CD14-positive monocyte (primary cell): ENCODE measurements around the gene TMEM250. TPM values are rescaled to one million over a fixed set of nuclear protein-coding genes. Genes with fewer than 3 reads are reported as not detected.
A peak's percentile ranks its signal among the peaks of the same experiment; 100 is the strongest.

Experiments
- DNase-seq, 3 donors: peaks; one replicate each; pipeline ENCODE4 v3.0.0-alpha.2; 2011 to 2022
- H2AFZ ChIP-seq: 2 replicates; pipeline ENCODE4 v1.6.0; 2012; ENCODE audit warnings: mild to moderate bottlenecking, low read depth, low read length, inconsistent platforms; ENCODE audit not compliant: insufficient read depth, poor library complexity, severe bottlenecking
- H3K27ac ChIP-seq, 2 donors: 1 replicate in 1 of 2; 2 replicates in 1 of 2; pipeline ENCODE4 v1.5.1; 2012 to 2013; ENCODE audit warnings: low read length in 2 of 2, control low read depth in 1 of 2, inconsistent platforms in 1 of 2, low read depth in 1 of 2, mild to moderate bottlenecking in 1 of 2
- H3K27me3 ChIP-seq, 2 donors: one replicate each; pipeline versions ENCODE4 v1.6.0 to v1.6.1; 2011 to 2013; ENCODE audit warnings: low read length in 2 of 2; ENCODE audit not compliant: control insufficient read depth in 2 of 2, insufficient read depth in 2 of 2
- H3K36me3 ChIP-seq, 2 donors: replicated peaks in 1 of 2; 1 replicate in 1 of 2; 2 replicates in 1 of 2; pipeline versions ENCODE4 v1.5.1 to v1.6.1; 2012 to 2013; ENCODE audit warnings: low read length in 2 of 2, control low read depth in 1 of 2, inconsistent platforms in 1 of 2, mild to moderate bottlenecking in 1 of 2; ENCODE audit not compliant: insufficient read depth in 2 of 2, control insufficient read depth in 1 of 2
- H3K4me1 ChIP-seq, 2 donors: 1 replicate in 1 of 2; 2 replicates in 1 of 2; pipeline versions ENCODE4 v1.5.1 to v1.6.1; 2012 to 2013; ENCODE audit warnings: low read length in 2 of 2, control low read depth in 1 of 2, inconsistent platforms in 1 of 2, mild to moderate bottlenecking in 1 of 2, moderate library complexity in 1 of 2; ENCODE audit not compliant: insufficient read depth in 2 of 2, control insufficient read depth in 1 of 2
- H3K4me2 ChIP-seq: replicated peaks from 2 replicates; pipeline ENCODE3; 2012; ENCODE audit warnings: low read length, moderate library complexity, mild to moderate bottlenecking; ENCODE audit not compliant: poor library complexity, severe bottlenecking; ENCODE audit errors: extremely low read depth
- H3K4me3 ChIP-seq, 3 experiments: fragments of 200-600 bp in 1 of 3; sonication (generic) in 1 of 3; replicated peaks in 1 of 3; 1 replicate in 2 of 3; 2 replicates in 1 of 3; pipeline ENCODE4 v1.5.1; 2011 to 2013; ENCODE audit warnings: low read length in 3 of 3, mild to moderate bottlenecking in 3 of 3, control low read depth in 2 of 3, low read depth in 2 of 3, inconsistent platforms in 1 of 3, moderate library complexity in 1 of 3
- H3K79me2 ChIP-seq: 2 replicates; pipeline ENCODE4 v1.6.0; 2012; ENCODE audit warnings: mild to moderate bottlenecking, control low read depth, inconsistent platforms, low read length, moderate library complexity; ENCODE audit not compliant: insufficient read depth
- H3K9ac ChIP-seq: 2 replicates; pipeline ENCODE4 v1.6.0; 2017; ENCODE audit warnings: low read length, mild to moderate bottlenecking; ENCODE audit not compliant: insufficient read depth, poor library complexity, severe bottlenecking
- H3K9me3 ChIP-seq, 2 donors: replicated peaks in 1 of 2; 1 replicate in 1 of 2; 2 replicates in 1 of 2; pipeline versions ENCODE4 v1.5.1 to v1.6.1; 2012 to 2013; ENCODE audit warnings: low read length in 2 of 2, control low read depth in 1 of 2; ENCODE audit not compliant: control insufficient read depth in 1 of 2, insufficient read depth in 1 of 2
- H4K20me1 ChIP-seq: 2 replicates; pipeline ENCODE4 v1.6.0; 2012; ENCODE audit warnings: mild to moderate bottlenecking, low read length, control low read depth, moderate library complexity; ENCODE audit not compliant: insufficient read depth
- H3K27ac Mint-ChIP-seq, 7 donors: one replicate each; pipeline ENCODE4 v1.8.0; 2020; ENCODE audit warnings: mild to moderate bottlenecking in 7 of 7, mixed read lengths in 7 of 7, moderate library complexity in 6 of 7, inconsistent platforms in 2 of 7
- H3K27me3 Mint-ChIP-seq, 3 donors: one replicate each; pipeline ENCODE4 v1.8.0; 2021 to 2022; ENCODE audit warnings: low read depth in 3 of 3, mild to moderate bottlenecking in 3 of 3, mixed read lengths in 3 of 3, moderate library complexity in 3 of 3, inconsistent platforms in 1 of 3
- H3K36me3 Mint-ChIP-seq, 2 donors: one replicate each; pipeline ENCODE4 v1.8.0; 2020; ENCODE audit warnings: mixed read lengths in 2 of 2, inconsistent platforms in 1 of 2, mild to moderate bottlenecking in 1 of 2
- H3K4me1 Mint-ChIP-seq: one replicate; pipeline ENCODE4 v1.8.0; 2020; ENCODE audit warnings: mild to moderate bottlenecking, mixed read lengths
- H3K4me3 Mint-ChIP-seq, 2 donors: one replicate each; pipeline ENCODE4 v1.8.0; 2020; ENCODE audit warnings: mild to moderate bottlenecking in 2 of 2, mixed read lengths in 2 of 2, moderate library complexity in 1 of 2
- H3K9me3 Mint-ChIP-seq, 7 donors: one replicate each; pipeline ENCODE4 v1.8.0; 2020 to 2022; ENCODE audit warnings: mixed read lengths in 7 of 7, mild to moderate bottlenecking in 6 of 7, moderate library complexity in 6 of 7, inconsistent platforms in 2 of 7
- CTCF ChIP-seq: fragments of 200-600 bp; IDR thresholded peaks from one replicate; pipeline ENCODE4 v1.8.0; 2022; ENCODE audit warnings: antibody characterized with exemption, mild to moderate bottlenecking
- WGBS: methylation state at CpG from one replicate; pipeline ENCODE4 v1.1.5; 2013; ENCODE audit warnings: missing lambda C conversion rate; ENCODE audit not compliant: insufficient coverage; 5-methylcytosine and 5-hydroxymethylcytosine counted together
- intact Hi-C, 2 donors: fragments of 100-400 bp; cut with micrococcal nuclease; formaldehyde crosslinking; loops; one replicate each; pipeline versions ENCODE4 v1.15.0 to v1.15.1; 2023
- polyA minus RNA-seq: library from RNA; depleted of rRNA, polyadenylated mRNA; stranded (reverse); fragments of >200 nt; gene quantifications from 2 replicates; pipeline ENCODE4 v1.2.3, GENCODE V29; 2012
- polyA plus RNA-seq, 3 donors: library from polyadenylated mRNA; depleted of rRNA in 1 of 3; unstranded in 2 of 3; stranded (reverse) in 1 of 3; fragments of 300-500 nt in 2 of 3; fragments of >200 nt in 1 of 3; fragmentation: Illumina TruSeq in 2 of 3; gene quantifications; 1 replicate in 2 of 3; 2 replicates in 1 of 3; pipeline ENCODE4 v1.2.3, GENCODE V29; 2012 to 2021
- total RNA-seq, 12 experiments: library from RNA in 1 of 12; stranded (reverse) in 1 of 12; fragments of 120-200 nt in 1 of 12; gene quantifications; one replicate each; pipeline ENCODE4 v1.2.4 and lab custom pipeline; 2013 to 2026; ENCODE audit warnings: mixed read lengths in 6 of 12, inconsistent platforms in 1 of 12

Gene TMEM250
- 33.7 TPM for total RNA-seq (2013)
- polyA plus RNA-seq (10 to 100 TPM; 11.0 to 38.0 (median 30.9) TPM), polyA minus RNA-seq (39.5 and 56.3 TPM in 2 replicates), total RNA-seq (lab: John Stamatoyannopoulos, UW) (6.7 to 29.9 (median 12.7) reads per million in 11 experiments)

GRCh38 chr9:136118320-136119060 is at the start of gene TMEM250:
Gene TMEM250, minus strand, starts transcription at chr9:136118875. Its CDS starts 1,975 bp downstream, at chr9:136116900.
- peaks cover 42% of the 10 kb centered on the region for H4K20me1 ChIP-seq
- peak within 1 kb of the TSS; percentile 48 to 86 (median 79) for H3K4me3 ChIP-seq
- Mint-ChIP-seq H3K27ac (peak within 1 kb of the TSS in 6 of 7 donors; percentile 56 to 87 (median 78)), H3K9me3 (peaks cover 0 to 6% (median 0%) of the 10 kb centered on the region in 7 donors), H3K36me3 (peaks cover 14 to 31% of the 10 kb centered on the region in 2 donors), H3K4me3 (peak within 1 kb of the TSS; percentile 70 to 77), H3K4me1 (peaks cover 23% of the 10 kb centered on the region), H3K27me3 (peaks cover 0 to 4% (median 0%) of the 10 kb centered on the region in 3 donors)
- peaks cover 21 to 33% of the 10 kb centered on the region in 2 donors for H3K36me3 ChIP-seq
- H3K79me2 ChIP-seq = peaks cover 37% of the 10 kb centered on the region
- H3K4me1 ChIP-seq = peaks cover 23 to 46% of the 10 kb centered on the region in 2 donors
- peaks cover 0 to 3% of the 10 kb centered on the region in 2 donors for H3K27me3 ChIP-seq
- H3K27ac ChIP-seq = peak within 1 kb of the TSS; percentile 22 to 84
- H3K4me2 ChIP-seq = peak within 1 kb of the TSS; percentile 91
- H3K9ac ChIP-seq = peak within 1 kb of the TSS; percentile 83
- H3K9me3 ChIP-seq = no peaks in the 10 kb centered on the region
- TF ChIP-seq CTCF = no peak
- H2AFZ ChIP-seq = peak within 1 kb of the TSS; percentile 78
- WGBS = under 1% methylated on average over 112 of the region's 112 CpGs
- intact Hi-C loops = loop anchor here in 1 of 2 donors (5.0 kb wide), 1 partner anchor 41 kb away; no protein-coding TSS in a partner anchor
- DNase-seq = peak; percentile 96 to 99 (median 96)

GRCh38 chr9:136163248-136163850 is 44.7 kb upstream of the TMEM250 start:
- intact Hi-C loops = no loop called here
- Histone ChIP-seq H3K36me3 (no peaks in the 10 kb centered on the region), H2AFZ (no peak overlapping the region), H3K9me3 (no peaks in the 10 kb centered on the region), H3K4me2 (no peak overlapping the region), H3K4me1 (no peaks in the 10 kb centered on the region), H3K27me3 (no peaks in the 10 kb centered on the region), H3K79me2 (no peaks in the 10 kb centered on the region), H3K4me3 (no peak overlapping the region), H4K20me1 (no peaks in the 10 kb centered on the region), H3K27ac (no peak overlapping the region), H3K9ac (no peak overlapping the region)
- WGBS = no CpG with 5 or more reads among the region's 1 CpG
- DNase-seq = no peak
- no peak overlapping the region for H3K27ac Mint-ChIP-seq
- peaks cover 0 to 17% (median 7%) of the 10 kb centered on the region in 7 donors for H3K9me3 Mint-ChIP-seq
- no peak for TF ChIP-seq CTCF
- H3K4me1 Mint-ChIP-seq = no peaks in the 10 kb centered on the region
- no peak overlapping the region for H3K4me3 Mint-ChIP-seq
- H3K27me3 Mint-ChIP-seq = peaks cover 0 to 12% (median 4%) of the 10 kb centered on the region in 3 donors
- no peaks in the 10 kb centered on the region for H3K36me3 Mint-ChIP-seq
